Measurements from ENCODE around the gene NR3C1. TPM values are rescaled to one million over a fixed set of nuclear protein-coding genes. Genes with fewer than 3 reads are reported as not detected.

NR3C1 gene
- polyA plus RNA-seq, 3 donors = 38.5 to 39.6 (median 38.6) TPM

DNA sequence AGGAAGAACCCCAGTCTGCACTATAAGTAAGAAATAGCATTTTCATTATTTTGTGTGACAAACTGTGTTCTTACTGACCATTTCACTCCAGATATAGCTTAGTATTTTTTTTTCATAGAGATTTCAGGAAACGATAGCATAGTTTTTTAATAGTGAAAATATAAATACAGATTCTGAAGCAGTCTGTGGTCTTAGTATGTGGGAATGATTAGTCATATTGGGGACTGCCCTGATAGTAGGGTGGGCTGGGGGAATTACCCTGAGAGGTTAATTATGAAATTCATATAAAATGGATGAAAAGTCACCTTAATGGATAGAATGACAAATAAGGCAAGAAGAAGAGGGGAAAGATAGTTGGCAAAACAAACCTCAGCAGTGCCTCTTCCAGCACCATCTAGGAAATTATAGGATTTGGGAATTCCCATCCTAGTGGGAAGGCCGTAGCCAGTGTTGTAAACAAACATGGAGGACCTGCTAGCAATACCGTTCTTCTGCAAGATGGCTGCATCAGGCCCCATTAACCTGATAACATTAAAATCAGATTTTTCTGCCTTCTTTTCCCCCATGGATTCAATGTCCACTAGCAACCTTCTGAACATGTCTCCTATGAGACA is 23.7 kb upstream of the NR3C1 start:
- no peak for DNase-seq (ENCODE audit: low read depth in 3 of 3, low spot score in 2 of 3)

GRCh38 chr5:143426437-143426991 is 23.0 kb upstream of the NR3C1 start:
- DNase-seq (ENCODE audit: low read depth in 3 of 3, low spot score in 2 of 3) = no peak

GRCh38 chr5:143425835-143426234 is 22.3 kb upstream of the NR3C1 start:
- DNase-seq (ENCODE audit: low read depth in 3 of 3, low spot score in 2 of 3) = no peak

GRCh38 chr5:143418140-143418866 is 14.8 kb upstream of the NR3C1 start:
- no peak for DNase-seq (ENCODE audit: low read depth in 3 of 3, low spot score in 2 of 3)

GRCh38 chr5:143417503-143418139 is 14.1 kb upstream of the NR3C1 start:
- no peak for DNase-seq (ENCODE audit: low read depth in 3 of 3, low spot score in 2 of 3)

- DNase-seq (ENCODE audit: low read depth in 3 of 3, low spot score in 2 of 3) = no peak
Observed at GRCh38 chr5:143416411-143416810, 12.9 kb upstream of the NR3C1 start.

- no peak for DNase-seq (ENCODE audit: low read depth in 3 of 3, low spot score in 2 of 3)
Observed at GRCh38 chr5:143413958-143414669, 10.6 kb upstream of the NR3C1 start.

GRCh38 chr5:143412661-143413342 is 9.3 kb upstream of the NR3C1 start:
- DNase-seq (ENCODE audit: low read depth in 3 of 3, low spot score in 2 of 3) = no peak

- DNase-seq (ENCODE audit: low read depth in 3 of 3, low spot score in 2 of 3) = no peak
Observed at GRCh38 chr5:143409926-143410325, 6.4 kb upstream of the NR3C1 start.

DNA sequence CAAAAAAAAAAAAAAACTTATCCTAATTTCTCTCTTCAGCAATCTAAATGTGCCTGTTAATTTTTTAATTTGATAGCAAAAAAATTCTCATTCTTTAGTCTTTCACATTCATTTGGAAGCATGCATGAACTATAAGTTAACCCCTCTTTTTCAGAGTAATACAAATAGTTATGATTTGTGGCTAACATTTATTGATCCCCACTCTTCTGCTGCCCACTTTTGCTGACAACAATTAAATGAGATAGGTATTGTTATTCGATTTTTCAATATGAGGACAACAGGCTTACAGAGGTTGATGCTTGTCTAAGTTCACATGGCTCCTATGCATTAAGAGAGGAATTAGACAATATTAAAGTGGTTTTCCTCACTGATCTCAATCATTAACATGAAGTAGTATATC is 2.9 kb upstream of the NR3C1 start:
- DNase-seq (ENCODE audit: low read depth in 3 of 3, low spot score in 2 of 3) = no peak

DNA sequence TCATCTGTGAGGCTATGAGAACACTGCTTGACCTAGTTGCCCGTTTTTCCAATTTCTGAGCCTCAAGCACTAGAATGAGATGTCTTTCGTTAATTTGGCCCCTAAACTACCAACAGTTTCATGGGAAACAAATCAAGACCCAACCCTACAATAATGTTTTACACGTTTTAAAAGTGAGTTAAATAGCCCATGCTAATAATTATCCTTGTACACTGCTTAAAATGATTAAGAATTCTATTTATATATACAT is 2.3 kb upstream of the NR3C1 start:
- no peak for DNase-seq (ENCODE audit: low read depth in 3 of 3, low spot score in 2 of 3)

- DNase-seq (ENCODE audit: low read depth in 3 of 3, low spot score in 2 of 3) = peak; percentile 74 to 85 (median 77)
Observed at GRCh38 chr5:143405063-143405848, 1.8 kb upstream of the NR3C1 start.

DNA sequence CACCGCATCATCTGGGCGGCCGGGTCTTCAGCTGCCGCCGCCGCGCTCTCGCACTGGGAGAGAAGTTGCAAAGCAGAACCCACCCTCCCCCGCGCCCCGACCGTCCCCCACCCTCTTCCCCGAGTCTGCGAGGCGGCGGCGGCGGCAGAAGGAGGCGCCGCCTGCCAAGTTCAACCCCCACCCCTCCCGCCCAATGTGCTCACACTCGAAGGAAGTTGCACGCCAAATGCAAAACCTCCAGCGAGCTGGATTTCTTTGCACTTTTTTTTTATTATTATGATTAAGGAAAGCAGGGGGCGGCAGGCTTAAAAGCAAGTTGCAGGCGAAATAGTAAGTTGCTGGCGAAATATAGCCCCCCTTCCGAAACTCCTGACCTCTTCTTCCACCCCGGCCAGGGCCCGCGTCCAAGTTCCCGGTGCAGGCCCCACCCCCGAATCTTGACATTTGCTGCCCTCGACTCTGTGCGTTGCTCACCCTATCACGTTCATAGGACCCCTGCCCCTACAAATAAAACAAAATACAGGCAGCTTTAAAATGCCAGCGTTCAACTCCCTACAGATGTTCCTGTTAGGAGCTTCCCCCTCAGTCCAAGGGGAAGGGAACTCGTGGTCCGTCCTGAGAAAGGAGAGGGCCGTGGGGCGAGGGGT is 1.1 kb upstream of the NR3C1 start:
- DNase-seq (ENCODE audit: low read depth in 3 of 3, low spot score in 2 of 3) = peak in 1 of 3 donors; percentile 69

DNA sequence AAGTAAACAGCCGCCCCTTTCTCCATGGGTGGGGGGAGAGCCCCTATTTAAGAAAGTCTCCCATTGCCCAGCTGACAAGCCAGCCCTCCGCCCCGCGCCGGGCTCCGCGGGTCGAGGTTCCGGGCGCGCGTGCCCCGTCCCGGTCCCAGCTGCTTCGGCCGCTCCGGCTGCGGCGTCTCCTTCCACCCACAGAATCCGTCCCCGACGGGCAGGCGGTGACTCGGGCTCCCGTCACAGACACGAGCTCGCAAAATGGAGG is 223 bp downstream of the NR3C1 start:
- DNase-seq (ENCODE audit: low read depth in 3 of 3, low spot score in 2 of 3) = no peak

- no peak for DNase-seq (ENCODE audit: low read depth in 3 of 3, low spot score in 2 of 3)
Observed at GRCh38 chr5:143402553-143403333, 743 bp downstream of the NR3C1 start.

DNA sequence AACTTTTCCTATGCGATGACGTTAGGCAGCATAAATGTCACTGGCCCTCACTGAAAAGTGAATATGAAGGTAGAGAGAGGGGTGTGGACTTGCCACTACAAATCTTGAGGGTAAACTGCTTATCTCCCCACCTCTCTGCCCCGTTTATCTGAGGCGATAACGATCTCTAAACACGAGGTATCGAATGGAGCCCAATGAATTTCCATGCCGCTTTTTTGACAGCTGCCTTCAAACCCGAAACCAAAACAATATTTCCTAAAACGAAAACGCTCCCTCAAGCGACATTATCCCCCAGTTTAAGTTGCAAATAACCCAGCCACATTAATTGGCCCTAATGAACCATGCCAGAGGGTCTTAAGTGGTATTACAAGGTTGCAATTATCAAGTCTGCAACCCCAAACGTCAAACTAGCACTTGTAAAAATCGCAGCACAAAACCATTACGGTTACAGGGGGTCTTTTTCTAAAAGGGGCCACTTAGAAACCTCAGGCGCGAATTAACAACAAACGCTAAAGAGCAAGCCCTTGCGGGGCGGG is 1.4 kb downstream of the NR3C1 start:
- no peak for DNase-seq (ENCODE audit: low read depth in 3 of 3, low spot score in 2 of 3)

GRCh38 chr5:143401227-143402016 is 2.1 kb downstream of the NR3C1 start:
- DNase-seq (ENCODE audit: low read depth in 3 of 3, low spot score in 2 of 3) = no peak
